Esophagus squamous epithelium (tissue), 5 donors: ENCODE measurements around the gene RAPGEF1. TPM values are rescaled to one million over a fixed set of nuclear protein-coding genes. Genes with fewer than 3 reads are reported as not detected.
A peak's percentile ranks its signal among the peaks of the same experiment; 100 is the strongest.

Source experiments
- DNase-seq: peaks from one replicate; lab custom pipeline; 2025; lab: John Stamatoyannopoulos, UW
- H3K27ac ChIP-seq, 4 donors: fragments of 200-600 bp; sonication (generic); one replicate each; pipeline ENCODE4 v1.5.1; 2016 to 2019; ENCODE audit warnings: mild to moderate bottlenecking in 1 of 4
- H3K27me3 ChIP-seq, 4 donors: fragments of 200-600 bp; sonication (generic); 1 replicate in 3 of 4; 2 replicates in 1 of 4; pipeline versions ENCODE4 v1.5.1 to v1.6.0; 2017 to 2021; ENCODE audit warnings: antibody characterized with exemption in 1 of 4
- H3K36me3 ChIP-seq, 3 donors: fragments of 200-600 bp; sonication (generic); one replicate each; pipeline ENCODE4 v1.5.1; 2016 to 2019
- H3K4me1 ChIP-seq, 3 donors: fragments of 200-600 bp; sonication (generic); one replicate each; pipeline ENCODE4 v1.5.1; 2017 to 2019
- H3K4me3 ChIP-seq, 4 donors: fragments of 200-600 bp; sonication (generic); 1 replicate in 3 of 4; 2 replicates in 1 of 4; pipeline ENCODE4 v1.5.1; 2016 to 2019; ENCODE audit warnings: mild to moderate bottlenecking in 2 of 4, moderate library complexity in 1 of 4
- H3K9me3 ChIP-seq, 3 donors: fragments of 200-600 bp; sonication (generic); one replicate each; pipeline ENCODE4 v1.5.1; 2016 to 2019
- CTCF ChIP-seq, 6 experiments: fragments of 450-650 bp in 4 of 6; fragments of 200-600 bp in 2 of 6; sonication (generic) in 2 of 6; IDR thresholded peaks; one replicate each; pipeline ENCODE4 v1.5.1; 2016 to 2019; ENCODE audit warnings: antibody characterized with exemption in 6 of 6, mild to moderate bottlenecking in 4 of 6, moderate library complexity in 4 of 6
- POLR2A ChIP-seq, 4 donors: fragments of 450-650 bp; IDR thresholded peaks; one replicate each; pipeline ENCODE4 v1.6.1; 2017; ENCODE audit warnings: antibody characterized with exemption in 4 of 4, mild to moderate bottlenecking in 4 of 4, moderate library complexity in 3 of 4
- WGBS, 2 donors: methylation state at CpG; one replicate each; pipeline ENCODE4 v1.1.5; 2018; 5-methylcytosine and 5-hydroxymethylcytosine counted together
- intact Hi-C: fragments of 100-400 bp; cut with DNase I; formaldehyde crosslinking; loops from one replicate; pipeline ENCODE4 v1.15.0; 2022
- total RNA-seq, 4 donors: library from RNA; depleted of rRNA; stranded (reverse); fragments of >200 nt; gene quantifications; one replicate each; pipeline ENCODE4 v1.1.0, GENCODE V29; 2016
- donor health status: DM: yes; HTN: yes; CAD: no.

Gene RAPGEF1
- total RNA-seq, 4 donors from 2014 or later, result 12.2 to 40.4 (median 19.0) TPM

GRCh38 chr9:131641618-131642495, 98.0 kb downstream of the RAPGEF1 start:
- Histone ChIP-seq H3K4me1 (peaks cover 0 to 40% (median 9%) of the 10 kb centered on the region in 3 donors), H3K27ac (peak overlapping the region in 3 of 4 donors; percentile 21 to 50 (median 47)), H3K27me3 (no peaks in the 10 kb centered on the region), H3K36me3 (peaks cover 0 to 65% (median 5%) of the 10 kb centered on the region in 3 donors), H3K4me3 (no peak overlapping the region), H3K9me3 (no peaks in the 10 kb centered on the region)
- TF ChIP-seq CTCF (IDR thresholded peaks at IDR 0.05) (no peak), POLR2A (IDR thresholded peaks at IDR 0.05) (no peak)
- DNase-seq, result no peak
- 75 to 82% methylated on average over 17 to 18 of the region's 18 CpGs for WGBS, 2 donors
- intact Hi-C loops, result no loop called here

GRCh38 chr9:131640438-131641137, 99.3 kb downstream of the RAPGEF1 start:
- Histone ChIP-seq H3K27me3 (no peaks in the 10 kb centered on the region), H3K4me3 (no peak overlapping the region), H3K36me3 (peaks cover 0 to 61% (median 5%) of the 10 kb centered on the region in 3 donors), H3K9me3 (no peaks in the 10 kb centered on the region), H3K4me1 (peaks cover 4 to 47% (median 14%) of the 10 kb centered on the region in 3 donors), H3K27ac (peak overlapping the region in 3 of 4 donors; percentile 8 to 55 (median 47))
- 76 to 85% methylated on average over 8 to 11 of the region's 11 CpGs for WGBS, 2 donors
- DNase-seq, result no peak
- intact Hi-C loops, result no loop called here
- no peak for TF ChIP-seq POLR2A (IDR thresholded peaks at IDR 0.05)
- TF ChIP-seq CTCF (IDR thresholded peaks at IDR 0.05), result peak in 1 of 6 experiments; percentile 11

- peak overlapping the region in 3 of 4 donors; percentile 8 to 55 (median 47) for H3K27ac ChIP-seq
- TF ChIP-seq CTCF (IDR thresholded peaks at IDR 0.05) (no peak), POLR2A (IDR thresholded peaks at IDR 0.05) (no peak)
- no peak for DNase-seq
- no peaks in the 10 kb centered on the region for H3K9me3 ChIP-seq
- intact Hi-C loops, result no loop called here
- H3K27me3 ChIP-seq, result no peaks in the 10 kb centered on the region
- H3K36me3 ChIP-seq, result peaks cover 0 to 61% (median 5%) of the 10 kb centered on the region in 3 donors
- H3K4me3 ChIP-seq, result no peak overlapping the region
- peaks cover 6 to 50% (median 21%) of the 10 kb centered on the region in 3 donors for H3K4me1 ChIP-seq
- WGBS, 2 donors, result 42 to 53% methylated on average over 9 of the region's 9 CpGs
Measured at GRCh38 chr9:131639769-131640437, 100.0 kb downstream of the RAPGEF1 start.

GRCh38 chr9:131636593-131636992, 103.3 kb downstream of the RAPGEF1 start:
- peaks cover 6 to 58% (median 27%) of the 10 kb centered on the region in 3 donors for H3K4me1 ChIP-seq
- no peaks in the 10 kb centered on the region for H3K9me3 ChIP-seq
- intact Hi-C loops, result no loop called here
- H3K36me3 ChIP-seq, result peaks cover 0 to 50% (median 5%) of the 10 kb centered on the region in 3 donors
- TF ChIP-seq CTCF (IDR thresholded peaks at IDR 0.05) (no peak), POLR2A (IDR thresholded peaks at IDR 0.05) (no peak)
- DNase-seq, result no peak
- H3K4me3 ChIP-seq, result no peak overlapping the region
- H3K27ac ChIP-seq, result peak overlapping the region; percentile 32 to 86 (median 81)
- 37 to 86% methylated on average over 2 to 6 of the region's 6 CpGs for WGBS, 2 donors
- no peaks in the 10 kb centered on the region for H3K27me3 ChIP-seq
